HEK293T (cell line): ENCODE measurements around the gene DLK1.

Experiments used
- CTCF ChIA-PET: fragments of 350-600 bp; formaldehyde crosslinking; extraction: SDS; loops from one replicate; lab custom pipeline; 2021; ENCODE audit warnings: antibody characterized with exemption, inconsistent platforms; lab: Yijun Ruan, JAX
- POLR2A ChIA-PET: fragments of 350-600 bp; formaldehyde crosslinking; extraction: SDS; loops from one replicate; lab custom pipeline; 2020; ENCODE audit warnings: antibody characterized with exemption, inconsistent platforms; lab: Yijun Ruan, JAX
- DNase-seq: peaks from one replicate; pipeline ENCODE4 v3.0.0; 2012; ENCODE audit warnings: mixed read lengths; ENCODE audit errors: extremely low spot score
- ARNT ChIP-seq: fragments of 450-650 bp; IDR thresholded peaks from 2 replicates; pipeline ENCODE4 v1.6.1; 2017; ENCODE audit warnings: mild to moderate bottlenecking
- BHLHE40 ChIP-seq: fragments of 450-650 bp; IDR thresholded peaks from 2 replicates; pipeline ENCODE4 v1.6.1; 2016; ENCODE audit warnings: mild to moderate bottlenecking, moderate library complexity, borderline replicate concordance
- CTBP1 ChIP-seq: fragments of 450-650 bp; IDR thresholded peaks from 2 replicates; pipeline ENCODE4 v1.6.1; 2016; ENCODE audit warnings: borderline replicate concordance
- ELF4 ChIP-seq: fragments of 450-650 bp; IDR thresholded peaks from 2 replicates; pipeline ENCODE4 v1.6.1; 2017; ENCODE audit warnings: antibody characterized with exemption
- FOXA1 ChIP-seq: fragments of 450-650 bp; IDR thresholded peaks from 2 replicates; pipeline ENCODE4 v1.6.1; 2016; ENCODE audit warnings: mild to moderate bottlenecking
- FOXK2 ChIP-seq: fragments of 450-650 bp; IDR thresholded peaks from 2 replicates; pipeline ENCODE4 v1.6.1; 2016; ENCODE audit warnings: mild to moderate bottlenecking
- FOXM1 ChIP-seq: fragments of 450-650 bp; IDR thresholded peaks from 2 replicates; pipeline ENCODE4 v1.6.1; 2017; ENCODE audit warnings: mild to moderate bottlenecking, borderline replicate concordance
- HDGF ChIP-seq: fragments of 450-650 bp; IDR thresholded peaks from 2 replicates; pipeline ENCODE4 v1.6.1; 2017; ENCODE audit warnings: antibody characterized with exemption, borderline replicate concordance
- L3MBTL2 ChIP-seq: fragments of 450-650 bp; conservative IDR thresholded peaks from 2 replicates; pipeline ENCODE4 v1.6.1; 2016; ENCODE audit warnings: mild to moderate bottlenecking
- LEF1 ChIP-seq: fragments of 450-650 bp; IDR thresholded peaks from 2 replicates; pipeline ENCODE4 v1.6.1; 2017; ENCODE audit warnings: mild to moderate bottlenecking, borderline replicate concordance
- NFRKB ChIP-seq: fragments of 450-650 bp; IDR thresholded peaks from 2 replicates; pipeline ENCODE4 v1.6.1; 2016; ENCODE audit warnings: mild to moderate bottlenecking, moderate library complexity
- SP1 ChIP-seq: fragments of 450-650 bp; IDR thresholded peaks from 2 replicates; pipeline ENCODE4 v1.6.1; 2017
- SUZ12 ChIP-seq: fragments of 450-650 bp; IDR thresholded peaks from 2 replicates; pipeline ENCODE4 v1.6.1; 2016; ENCODE audit warnings: mild to moderate bottlenecking
- TARDBP ChIP-seq: fragments of 450-650 bp; IDR thresholded peaks from 2 replicates; pipeline ENCODE4 v1.6.1; 2016
- ZNF384 ChIP-seq: fragments of 450-650 bp; IDR thresholded peaks from 2 replicates; pipeline ENCODE4 v1.6.1; 2016
- TF ChIP-seq, protein P1 (sequence below): fragments of 450-650 bp; IDR thresholded peaks from 2 replicates; pipeline ENCODE4 v1.6.1; 2016

DLK1 gene

DNA sequence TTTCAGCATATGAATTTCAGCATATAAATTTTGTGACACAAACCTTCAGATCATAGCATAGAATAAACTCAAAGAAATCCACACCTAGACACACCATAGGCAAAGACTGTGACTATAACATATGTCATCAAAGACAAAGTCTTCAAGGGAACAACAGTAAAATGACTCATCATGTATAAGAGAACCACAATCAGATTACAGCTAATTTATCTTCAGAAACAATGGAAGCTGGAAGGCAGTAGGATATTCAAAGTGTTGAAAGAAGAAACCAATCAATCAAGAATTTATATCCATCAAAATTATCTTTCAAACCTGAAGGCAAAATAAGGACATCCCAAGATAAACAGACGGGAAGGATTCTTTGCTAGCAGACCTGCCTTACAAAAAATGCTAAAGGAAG, 29.0 kb downstream of the DLK1 start:
- CTCF ChIA-PET, result no interaction called here
- TF ChIP-seq, protein P1, sequence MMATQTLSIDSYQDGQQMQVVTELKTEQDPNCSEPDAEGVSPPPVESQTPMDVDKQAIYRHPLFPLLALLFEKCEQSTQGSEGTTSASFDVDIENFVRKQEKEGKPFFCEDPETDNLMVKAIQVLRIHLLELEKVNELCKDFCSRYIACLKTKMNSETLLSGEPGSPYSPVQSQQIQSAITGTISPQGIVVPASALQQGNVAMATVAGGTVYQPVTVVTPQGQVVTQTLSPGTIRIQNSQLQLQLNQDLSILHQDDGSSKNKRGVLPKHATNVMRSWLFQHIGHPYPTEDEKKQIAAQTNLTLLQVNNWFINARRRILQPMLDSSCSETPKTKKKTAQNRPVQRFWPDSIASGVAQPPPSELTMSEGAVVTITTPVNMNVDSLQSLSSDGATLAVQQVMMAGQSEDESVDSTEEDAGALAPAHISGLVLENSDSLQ, result no peak
- TF ChIP-seq HDGF (no peak), ARNT (no peak)
- DNase-seq, result no peak
- POLR2A ChIA-PET, result no interaction called here

DNA sequence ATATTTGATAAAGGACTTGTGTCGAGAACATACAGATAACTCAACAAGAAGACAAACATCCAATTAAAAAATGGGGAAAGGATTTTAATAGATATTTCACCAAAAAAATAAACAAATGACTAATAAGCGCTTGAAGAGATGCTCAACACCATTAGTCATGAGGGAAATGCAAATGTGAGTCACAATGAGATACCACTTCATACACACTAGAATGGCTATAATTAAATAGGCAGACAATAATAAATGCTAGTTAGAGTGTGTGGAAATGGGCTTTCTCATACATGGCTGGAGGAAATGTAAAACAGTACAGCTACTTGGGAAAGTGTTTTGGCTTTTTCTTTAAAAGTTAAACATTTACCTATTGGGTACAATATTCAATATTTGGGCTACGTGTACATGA, 34.8 kb downstream of the DLK1 start:
- no peak for DNase-seq
- ChIA-PET POLR2A (no interaction called here), CTCF (no interaction called here)
- TF ChIP-seq ELF4, result no peak
- no peak for TF ChIP-seq ARNT

DNA sequence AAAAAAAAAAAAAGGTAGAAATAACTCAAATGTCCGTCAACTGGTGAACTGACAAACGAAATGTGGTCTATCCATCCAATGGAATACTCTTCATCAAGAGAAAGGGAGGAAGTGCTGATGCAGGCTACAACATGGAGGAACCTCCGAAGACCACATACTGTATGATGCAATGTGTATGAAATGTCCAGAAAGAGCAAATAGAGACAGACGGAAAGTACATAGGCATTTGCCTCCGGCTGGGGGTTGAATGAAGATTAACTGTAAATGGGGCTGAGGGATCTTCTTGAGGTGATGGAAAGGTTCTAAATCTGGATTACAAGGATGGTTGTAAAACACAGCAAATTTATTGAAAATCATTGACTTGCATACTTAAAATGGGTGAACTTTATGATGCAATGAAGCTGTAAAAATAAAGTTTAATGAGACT, 35.4 kb downstream of the DLK1 start:
- DNase-seq, result no peak
- ChIA-PET CTCF (no interaction called here), POLR2A (no interaction called here)
- TF ChIP-seq FOXM1 (no peak), TARDBP (no peak), FOXK2 (no peak), LEF1 (no peak), SP1 (no peak), L3MBTL2 (no peak), HDGF (no peak), ARNT (no peak), CTBP1 (no peak), BHLHE40 (no peak), FOXA1 (no peak), ZNF384 (no peak), NFRKB (no peak), SUZ12 (no peak), ELF4 (no peak)
- TF ChIP-seq, protein P1, result no peak

DNA sequence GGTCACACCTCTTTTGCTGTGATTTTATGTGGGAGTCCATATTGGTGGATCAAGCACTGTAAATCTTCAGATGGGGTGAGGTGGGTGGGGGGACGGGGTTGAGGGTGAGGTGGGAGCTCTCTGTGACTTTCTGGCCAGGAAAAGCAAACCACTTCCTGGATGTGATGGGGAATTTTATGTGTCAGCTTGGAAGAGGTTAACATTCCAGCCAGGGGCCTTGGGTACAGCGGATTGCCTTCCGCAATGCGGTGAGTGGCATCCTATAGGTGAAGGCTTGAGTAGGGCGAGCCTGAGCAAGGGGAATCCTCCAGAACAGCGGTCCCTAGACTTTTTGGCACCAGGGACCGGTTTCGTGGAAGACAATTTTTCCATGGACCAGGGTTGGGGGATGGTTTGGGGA, 36.2 kb downstream of the DLK1 start:
- TF ChIP-seq TARDBP, result no peak
- TF ChIP-seq, protein P1, result no peak
- no peak for TF ChIP-seq SUZ12
- no peak for TF ChIP-seq ARNT
- no peak for TF ChIP-seq FOXM1
- TF ChIP-seq ELF4, result no peak
- no peak for TF ChIP-seq ZNF384
- no peak for TF ChIP-seq BHLHE40
- no peak for TF ChIP-seq CTBP1
- no peak for TF ChIP-seq HDGF
- TF ChIP-seq FOXK2, result no peak
- no peak for TF ChIP-seq L3MBTL2
- no peak for TF ChIP-seq NFRKB
- no peak for TF ChIP-seq LEF1
- no peak for TF ChIP-seq SP1
- ChIA-PET POLR2A (no interaction called here), CTCF (no interaction called here)
- DNase-seq, result no peak

DNA sequence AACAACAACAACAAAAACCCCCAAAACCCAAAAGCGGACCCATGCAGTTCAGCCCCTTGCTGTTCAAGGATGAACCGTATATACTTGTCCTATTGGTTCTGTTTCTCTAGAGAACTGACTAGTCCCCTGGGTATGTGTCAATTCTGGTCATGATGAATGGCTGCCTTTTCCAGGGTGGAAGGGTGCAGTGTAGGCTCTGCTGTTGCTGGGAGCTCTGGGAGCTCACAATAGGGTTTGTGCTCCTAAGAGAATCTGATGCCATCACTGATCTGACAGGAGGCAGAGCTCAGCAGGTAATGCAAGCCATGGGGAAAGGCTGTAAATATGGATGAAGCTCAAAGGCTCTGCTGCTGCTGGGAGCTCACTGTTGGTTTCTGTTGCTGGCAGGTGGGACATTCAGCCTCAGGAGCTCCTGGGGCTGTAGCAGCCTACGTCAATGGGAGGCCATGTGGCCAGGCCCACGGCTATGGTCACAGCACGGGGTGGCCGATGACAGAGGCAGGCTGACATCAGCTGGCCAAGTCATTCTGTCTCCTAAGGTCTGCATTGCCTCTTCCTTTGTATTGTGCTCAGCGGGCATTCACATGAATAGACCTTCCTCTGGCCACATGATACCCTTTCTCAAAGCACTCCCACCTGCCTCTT, 37.9 kb downstream of the DLK1 start:
- ChIA-PET CTCF (no interaction called here), POLR2A (no interaction called here)
- TF ChIP-seq FOXM1, result no peak
- TF ChIP-seq ARNT, result no peak
- TF ChIP-seq HDGF, result no peak
- TF ChIP-seq FOXK2, result no peak
- TF ChIP-seq TARDBP, result no peak
- DNase-seq, result no peak

DNA sequence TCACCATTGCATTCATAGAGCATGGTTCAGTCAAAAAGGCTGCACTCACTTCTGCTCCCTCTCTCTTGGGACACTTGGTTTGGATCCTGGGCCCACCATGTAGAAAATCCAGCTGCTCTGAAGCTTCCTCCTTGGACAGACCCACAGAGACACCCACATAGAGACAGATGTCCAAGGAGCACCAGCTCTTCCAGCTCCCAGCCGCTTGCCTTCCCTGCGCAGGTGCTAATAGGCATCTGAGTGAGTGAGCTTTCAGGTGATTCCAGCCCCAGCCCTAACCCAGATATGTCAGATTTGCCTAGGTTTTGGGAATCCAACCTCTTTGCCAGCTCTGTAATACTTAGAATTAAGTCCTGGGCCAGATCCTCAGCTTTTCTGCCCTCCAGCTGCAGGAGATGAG, 38.6 kb downstream of the DLK1 start:
- TF ChIP-seq, protein P1, result no peak
- TF ChIP-seq FOXA1 (no peak), SP1 (no peak), SUZ12 (no peak)
- CTCF ChIA-PET, result no interaction called here
- POLR2A ChIA-PET, result no interaction called here
- DNase-seq, result no peak

DNA sequence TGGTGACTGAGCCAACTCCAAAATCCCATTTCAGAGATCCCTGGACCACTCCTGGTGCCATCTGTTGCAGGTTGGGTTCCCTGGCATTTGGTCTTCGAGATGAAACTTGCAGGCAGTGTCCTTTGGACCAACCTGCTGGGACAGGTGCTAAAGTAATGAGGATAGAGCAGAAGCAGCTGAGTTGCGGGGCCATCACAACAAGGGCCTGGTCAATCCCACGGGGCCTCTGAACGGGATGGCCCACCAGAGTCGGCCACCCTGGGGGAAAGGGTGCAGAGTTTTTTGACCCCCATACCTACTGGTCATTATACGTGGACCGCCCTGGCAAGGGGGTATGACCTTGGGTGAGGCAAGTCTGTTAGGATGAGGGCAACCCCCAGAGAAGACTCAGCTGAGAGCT, 39.3 kb downstream of the DLK1 start:
- POLR2A ChIA-PET, result no interaction called here
- CTCF ChIA-PET, result no interaction called here

More for the DNA sequence above, 39.3 kb downstream of the DLK1 start:
- DNase-seq, result no peak
- TF ChIP-seq FOXK2, result no peak
- no peak for TF ChIP-seq SP1
- no peak for TF ChIP-seq LEF1
- no peak for TF ChIP-seq SUZ12
- TF ChIP-seq TARDBP, result no peak
- no peak for TF ChIP-seq ELF4
- no peak for TF ChIP-seq FOXA1
- TF ChIP-seq ZNF384, result no peak
- TF ChIP-seq, protein P1, result no peak
- TF ChIP-seq ARNT, result no peak
- TF ChIP-seq NFRKB, result no peak
- TF ChIP-seq L3MBTL2, result no peak
- TF ChIP-seq CTBP1, result no peak
- TF ChIP-seq FOXM1, result no peak
- TF ChIP-seq HDGF, result no peak
- no peak for TF ChIP-seq BHLHE40
